Esophagus squamous epithelium (tissue), 4 donors: ENCODE measurements around the gene AP1G1.

Experiments used
- POLR2A ChIP-seq, 4 donors: fragments of 450-650 bp; IDR thresholded peaks; one replicate each; pipeline ENCODE4 v1.6.1; 2017; ENCODE audit warnings: antibody characterized with exemption in 4 of 4, mild to moderate bottlenecking in 4 of 4, moderate library complexity in 3 of 4
- TF ChIP-seq, protein P1 (sequence below), 6 experiments: fragments of 450-650 bp in 4 of 6; fragments of 200-600 bp in 2 of 6; sonication (generic) in 2 of 6; IDR thresholded peaks; one replicate each; pipeline ENCODE4 v1.5.1; 2016 to 2019; ENCODE audit warnings: antibody characterized with exemption in 6 of 6, mild to moderate bottlenecking in 4 of 6, moderate library complexity in 4 of 6

- TF ChIP-seq, protein P1, sequence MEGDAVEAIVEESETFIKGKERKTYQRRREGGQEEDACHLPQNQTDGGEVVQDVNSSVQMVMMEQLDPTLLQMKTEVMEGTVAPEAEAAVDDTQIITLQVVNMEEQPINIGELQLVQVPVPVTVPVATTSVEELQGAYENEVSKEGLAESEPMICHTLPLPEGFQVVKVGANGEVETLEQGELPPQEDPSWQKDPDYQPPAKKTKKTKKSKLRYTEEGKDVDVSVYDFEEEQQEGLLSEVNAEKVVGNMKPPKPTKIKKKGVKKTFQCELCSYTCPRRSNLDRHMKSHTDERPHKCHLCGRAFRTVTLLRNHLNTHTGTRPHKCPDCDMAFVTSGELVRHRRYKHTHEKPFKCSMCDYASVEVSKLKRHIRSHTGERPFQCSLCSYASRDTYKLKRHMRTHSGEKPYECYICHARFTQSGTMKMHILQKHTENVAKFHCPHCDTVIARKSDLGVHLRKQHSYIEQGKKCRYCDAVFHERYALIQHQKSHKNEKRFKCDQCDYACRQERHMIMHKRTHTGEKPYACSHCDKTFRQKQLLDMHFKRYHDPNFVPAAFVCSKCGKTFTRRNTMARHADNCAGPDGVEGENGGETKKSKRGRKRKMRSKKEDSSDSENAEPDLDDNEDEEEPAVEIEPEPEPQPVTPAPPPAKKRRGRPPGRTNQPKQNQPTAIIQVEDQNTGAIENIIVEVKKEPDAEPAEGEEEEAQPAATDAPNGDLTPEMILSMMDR (IDR thresholded peaks at IDR 0.05) = no peak
- TF ChIP-seq POLR2A (IDR thresholded peaks at IDR 0.05) = no peak
Measured at GRCh38 chr16:71784093-71784492, 24.5 kb downstream of the AP1G1 start.
